Testis (tissue), 2 donors: ENCODE data around the gene CGNL1.

Experiments
- POLR2A ChIP-seq: fragments of 450-650 bp; IDR thresholded peaks from one replicate; pipeline ENCODE4 v1.6.1; 2017; ENCODE audit warnings: antibody characterized with exemption, mild to moderate bottlenecking, moderate library complexity
- TF ChIP-seq, protein P1 (sequence below), 3 experiments: fragments of 450-650 bp in 2 of 3; fragments of 200-600 bp in 1 of 3; sonication (generic) in 1 of 3; IDR thresholded peaks; one replicate each; pipeline ENCODE4 v1.5.1; 2016 to 2019; ENCODE audit warnings: antibody characterized with exemption in 3 of 3, mild to moderate bottlenecking in 2 of 3, moderate library complexity in 1 of 3

DNA sequence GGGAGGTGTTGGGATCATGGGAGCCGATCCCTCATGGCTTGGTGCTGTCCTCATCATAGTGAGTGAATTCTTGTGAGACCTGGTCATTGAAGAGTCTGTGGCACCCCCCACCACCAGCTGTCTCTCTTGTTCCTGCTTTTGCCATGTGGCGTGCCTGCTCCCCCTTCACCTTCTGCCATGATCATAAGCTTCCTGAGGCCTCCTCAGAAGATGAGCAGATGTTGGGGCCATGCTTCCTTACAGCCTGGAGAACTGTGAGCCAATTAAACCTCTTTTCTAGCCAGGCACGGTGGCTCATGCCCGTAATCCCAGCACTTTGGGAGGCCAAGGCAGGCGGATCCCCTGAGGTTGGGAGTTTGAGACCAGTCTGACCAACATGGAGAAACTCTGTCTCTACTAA lies 37.0 kb upstream of the CGNL1 start:
- TF ChIP-seq, protein P1, sequence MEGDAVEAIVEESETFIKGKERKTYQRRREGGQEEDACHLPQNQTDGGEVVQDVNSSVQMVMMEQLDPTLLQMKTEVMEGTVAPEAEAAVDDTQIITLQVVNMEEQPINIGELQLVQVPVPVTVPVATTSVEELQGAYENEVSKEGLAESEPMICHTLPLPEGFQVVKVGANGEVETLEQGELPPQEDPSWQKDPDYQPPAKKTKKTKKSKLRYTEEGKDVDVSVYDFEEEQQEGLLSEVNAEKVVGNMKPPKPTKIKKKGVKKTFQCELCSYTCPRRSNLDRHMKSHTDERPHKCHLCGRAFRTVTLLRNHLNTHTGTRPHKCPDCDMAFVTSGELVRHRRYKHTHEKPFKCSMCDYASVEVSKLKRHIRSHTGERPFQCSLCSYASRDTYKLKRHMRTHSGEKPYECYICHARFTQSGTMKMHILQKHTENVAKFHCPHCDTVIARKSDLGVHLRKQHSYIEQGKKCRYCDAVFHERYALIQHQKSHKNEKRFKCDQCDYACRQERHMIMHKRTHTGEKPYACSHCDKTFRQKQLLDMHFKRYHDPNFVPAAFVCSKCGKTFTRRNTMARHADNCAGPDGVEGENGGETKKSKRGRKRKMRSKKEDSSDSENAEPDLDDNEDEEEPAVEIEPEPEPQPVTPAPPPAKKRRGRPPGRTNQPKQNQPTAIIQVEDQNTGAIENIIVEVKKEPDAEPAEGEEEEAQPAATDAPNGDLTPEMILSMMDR (IDR thresholded peaks at IDR 0.05): no peak
- no peak for TF ChIP-seq POLR2A
